K562 (cell line): Measurements from ENCODE around the gene GRIK5. TPM values are rescaled to one million over a fixed set of nuclear protein-coding genes. Genes with fewer than 3 reads are reported as not detected.

Experiments used
- ATAC-seq: fragments of 200-7000 bp; cut with Tn5 transposase; 3 replicates; pipeline ENCODE4 v1.9.1; 2020; ENCODE audit warnings: moderate library complexity
- BruUV-seq: library from RNA; stranded (reverse); fragments of 400-500 nt; replicated peaks from 2 replicates; lab custom pipeline; 2021; lab: Mats Ljungman, UMichigan
- CTCF ChIA-PET: fragments of 300-600 bp; formaldehyde crosslinking; extraction: SDS; loops from one replicate; lab custom pipeline; 2021; ENCODE audit warnings: low intra/inter-chr PET ratio; lab: Yijun Ruan, JAX
- POLR2A ChIA-PET: fragments of 300-600, 350-650 bp; sonication (Branson Sonifier 250); formaldehyde crosslinking; extraction: SDS; loops from one replicate; lab custom pipeline; 2021; ENCODE audit warnings: antibody characterized with exemption, inconsistent platforms; lab: Yijun Ruan, JAX
- DNase-seq, 4 experiments: peaks; one replicate each; pipeline versions ENCODE4 v3.0.0 to v3.0.0-alpha.2; 2011 to 2018; ENCODE audit warnings: low spot score in 3 of 4, mixed read lengths in 3 of 4; ENCODE audit errors: extremely low read depth in 1 of 4
- FAIRE-seq: peaks from 2 replicates; lab custom pipeline; 2011; peaks lifted over from hg19 to GRCh38; lab: Jason Lieb, UNC
- H2AFZ ChIP-seq: 2 replicates; pipeline ENCODE4 v1.6.0; 2011; ENCODE audit warnings: low read depth, low read length, control low read depth, inconsistent platforms
- H3K27ac ChIP-seq: fragments of 200-600 bp; 3 replicates; pipeline ENCODE4 v1.8.0; 2011; ENCODE audit warnings: low read depth, mild to moderate bottlenecking, control low read depth, inconsistent platforms, low read length, moderate library complexity, mixed read lengths; ENCODE audit errors: extremely low read depth
- H3K27me3 ChIP-seq, 2 experiments: fragments of 300-600 bp in 1 of 2; 2 replicates in 1 of 2; 3 replicates in 1 of 2; pipeline versions ENCODE4 v1.6.0 to v1.8.0; 2011; ENCODE audit warnings: inconsistent platforms in 2 of 2, low read length in 2 of 2, mild to moderate bottlenecking in 1 of 2, mixed read lengths in 1 of 2, moderate library complexity in 1 of 2; ENCODE audit not compliant: control insufficient read depth in 2 of 2, insufficient read depth in 2 of 2
- H3K36me3 ChIP-seq: fragments of 300-600 bp; 3 replicates; pipeline ENCODE4 v1.8.0; 2011; ENCODE audit warnings: mild to moderate bottlenecking, low read length, inconsistent platforms; ENCODE audit not compliant: control insufficient read depth, insufficient read depth
- H3K4me1 ChIP-seq, 2 experiments: fragments of 200-600 bp in 1 of 2; replicated peaks in 1 of 2; 2 replicates in 1 of 2; 3 replicates in 1 of 2; pipeline versions ENCODE4 v1.5.1 to v1.8.0; 2011; ENCODE audit warnings: inconsistent platforms in 2 of 2, low read length in 2 of 2, mild to moderate bottlenecking in 1 of 2, mixed read lengths in 1 of 2, moderate library complexity in 1 of 2; ENCODE audit not compliant: control insufficient read depth in 2 of 2, insufficient read depth in 2 of 2
- H3K4me2 ChIP-seq: 2 replicates; pipeline ENCODE4 v1.6.1; 2011; ENCODE audit warnings: low read length, control low read depth, inconsistent platforms, mixed read lengths; ENCODE audit not compliant: insufficient read depth
- H3K4me3 ChIP-seq: fragments of 200-600 bp; sonication (generic), shearing (Covaris generic); 2 replicates; pipeline ENCODE4 v1.5.1; 2016; ENCODE audit warnings: control low read depth, inconsistent platforms
- H3K79me2 ChIP-seq: fragments of 200-600 bp; 3 replicates; pipeline ENCODE4 v1.8.0; 2011; ENCODE audit warnings: low read length, inconsistent platforms; ENCODE audit not compliant: control insufficient read depth, insufficient read depth
- H3K9ac ChIP-seq, 2 experiments: 2 replicates each; pipeline versions ENCODE4 v1.6.0 to v1.6.1; 2011; ENCODE audit warnings: low read depth in 2 of 2, low read length in 2 of 2, control low read depth in 1 of 2, inconsistent platforms in 1 of 2, mild to moderate bottlenecking in 1 of 2, mixed read lengths in 1 of 2; ENCODE audit not compliant: insufficient read depth in 1 of 2
- H3K9me1 ChIP-seq: one replicate; pipeline ENCODE4 v1.6.0; 2011; ENCODE audit warnings: inconsistent platforms, mild to moderate bottlenecking, low read length, moderate library complexity; ENCODE audit not compliant: control insufficient read depth, insufficient read depth
- H3K9me3 ChIP-seq: replicated peaks from 2 replicates; pipeline ENCODE4 v1.5.1; 2011; ENCODE audit warnings: low read depth, low read length, inconsistent platforms; ENCODE audit not compliant: control insufficient read depth, insufficient read depth
- H4K20me1 ChIP-seq: replicated peaks from 2 replicates; pipeline ENCODE4 v1.6.1; 2011; ENCODE audit warnings: low read length, inconsistent platforms, mixed read lengths; ENCODE audit not compliant: control insufficient read depth, insufficient read depth
- ARID1B ChIP-seq: fragments of 450-650 bp; IDR thresholded peaks from 2 replicates; pipeline ENCODE4 v1.6.1; 2016; ENCODE audit warnings: antibody characterized with exemption, mild to moderate bottlenecking, inconsistent platforms
- CEBPG ChIP-seq, 3 experiments: fragments of 200-800 bp in 1 of 3; sonication (Bioruptor generic) in 1 of 3; sonication (generic) in 1 of 3; formaldehyde crosslinking in 1 of 3; IDR thresholded peaks in 2 of 3; conservative IDR thresholded peaks in 1 of 3; 2 replicates each; pipeline versions ENCODE4 v1.6.1 to v1.8.0; 2016 to 2022; ENCODE audit warnings: missing compliant biosample characterization in 2 of 3, missing genetic modification characterization in 2 of 3, mild to moderate bottlenecking in 1 of 3, missing genetic modification reagents in 1 of 3
- EP300 ChIP-seq: IDR thresholded peaks from 2 replicates; pipeline ENCODE4 v1.6.1; 2012; ENCODE audit warnings: low read length, improper control_type of control experiment
- ERF ChIP-seq: fragments of 450-650 bp; formaldehyde crosslinking; IDR thresholded peaks from 2 replicates; pipeline ENCODE4 v1.4.0; 2020; ENCODE audit warnings: mild to moderate bottlenecking, mixed read lengths
- FOSL1 ChIP-seq: fragments of 200-800 bp; sonication (Bioruptor generic); conservative IDR thresholded peaks from 2 replicates; pipeline ENCODE4 v1.6.1; 2016; ENCODE audit warnings: missing genetic modification characterization, missing compliant biosample characterization
- TAF15 ChIP-seq: fragments of 200-400 bp; formaldehyde crosslinking; IDR thresholded peaks from 2 replicates; pipeline ENCODE4 v1.6.1; 2017; ENCODE audit warnings: mild to moderate bottlenecking, low read depth, low read length, moderate library complexity
- ZNF12 ChIP-seq: sonication (generic); formaldehyde crosslinking; IDR thresholded peaks from 2 replicates; pipeline ENCODE4 v1.4.0; 2020; ENCODE audit warnings: mild to moderate bottlenecking, missing genetic modification reagents
- ZNF324 ChIP-seq: fragments of 250-450 bp; sonication (Bioruptor Pico); IDR thresholded peaks from 2 replicates; pipeline ENCODE4 v1.4.0; 2020; ENCODE audit warnings: mild to moderate bottlenecking
- WGBS: fragments of 100-300 bp; shearing (Covaris generic); methylation state at CpG from one replicate; pipeline ENCODE4 v1.1.6; 2016; ENCODE audit warnings: low coverage, mixed read lengths; ENCODE audit not compliant: insufficient coverage; ENCODE audit errors: missing lambda C conversion rate; 5-methylcytosine and 5-hydroxymethylcytosine counted together
- in situ Hi-C: fragments of 300-500 bp; cut with MboI; formaldehyde crosslinking; loops from 4 replicates; pipeline ENCODE4 v1.15.0; 2018; ENCODE audit warnings: inconsistent platforms, mixed read lengths
- intact Hi-C: fragments of 100-400 bp; cut with micrococcal nuclease; formaldehyde crosslinking; loops from 2 replicates; pipeline ENCODE4 v1.14.2; 2022
- polyA plus RNA-seq, 8 experiments: library from polyadenylated mRNA; depleted of rRNA in 4 of 8; stranded (reverse) in 5 of 8; unstranded in 3 of 8; fragments of >200 nt; fragmentation: Nextera tagmentation in 2 of 8; fragmentation: Illumina TruSeq in 1 of 8; extraction: Ambion mirVana in 2 of 8; extraction: Trizol in 1 of 8; gene quantifications; 2 replicates each; pipeline versions ENCODE4 v1.2.1 to v1.2.3, GENCODE V29; 2011 to 2014; ENCODE audit warnings: inconsistent platforms in 1 of 8, missing spikeins in 1 of 8
- total RNA-seq, 7 experiments: library from RNA; depleted of rRNA in 6 of 7; stranded (reverse); fragments of >200 nt in 6 of 7; fragmentation: Illumina TruSeq in 2 of 7; extraction: Trizol in 2 of 7; gene quantifications; 2 replicates each; pipeline versions ENCODE4 v1.2.1 to v1.2.3, GENCODE V29; 2011 to 2021; ENCODE audit warnings: low replicate concordance in 1 of 7
- TF ChIP-seq, protein P1 (sequence below): fragments of 450-650 bp; IDR thresholded peaks from 2 replicates; pipeline ENCODE4 v1.6.1; 2016
- TF ChIP-seq, protein P2 (sequence below): fragments of 450-650 bp; IDR thresholded peaks from 2 replicates; pipeline ENCODE4 v1.6.1; 2017; ENCODE audit warnings: antibody characterized with exemption

The GRIK5 gene
- total and polyA plus RNA-seq, 9 of the 15 experiments (the other 6 are each of a cell fraction or from before 2014, with no cell fraction given): 0.04 to 0.55 (median 0.27) TPM; not detected in 2

DNA sequence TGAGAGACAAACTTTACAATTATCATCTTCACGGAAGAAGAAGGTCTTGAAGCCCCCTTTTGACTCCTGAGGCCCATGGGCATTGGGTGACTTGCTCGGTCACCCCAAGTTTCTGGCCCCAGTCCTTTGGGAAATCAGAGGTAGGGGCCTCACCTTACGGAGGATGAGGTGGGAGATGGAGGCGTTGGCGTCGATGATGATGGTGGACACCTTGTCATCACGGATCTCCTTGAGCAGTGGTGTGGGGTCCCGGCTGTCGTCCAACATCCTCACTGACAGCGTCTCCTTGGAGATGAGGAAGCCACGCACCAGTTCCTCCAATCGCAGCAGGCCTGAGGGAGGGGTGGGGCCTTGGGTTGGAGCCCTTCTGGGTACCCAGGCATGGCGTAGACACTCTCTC, 10.8 kb downstream of the GRIK5 start (continued):
- TF ChIP-seq CEBPG (CRISPR knock-in tag; IDR thresholded peaks at IDR 0.05) (no peak), CEBPG (tag; conservative IDR thresholded peaks at IDR 0.05 in 1 of 2, IDR thresholded peaks at IDR 0.05 in 1 of 2) (no peak), EP300 (no peak), TAF15 (no peak), ZNF324 (CRISPR knock-in tag) (no peak), ZNF12 (CRISPR knock-in tag) (no peak), ERF (CRISPR knock-in tag) (no peak)
- TF ChIP-seq, protein P1, sequence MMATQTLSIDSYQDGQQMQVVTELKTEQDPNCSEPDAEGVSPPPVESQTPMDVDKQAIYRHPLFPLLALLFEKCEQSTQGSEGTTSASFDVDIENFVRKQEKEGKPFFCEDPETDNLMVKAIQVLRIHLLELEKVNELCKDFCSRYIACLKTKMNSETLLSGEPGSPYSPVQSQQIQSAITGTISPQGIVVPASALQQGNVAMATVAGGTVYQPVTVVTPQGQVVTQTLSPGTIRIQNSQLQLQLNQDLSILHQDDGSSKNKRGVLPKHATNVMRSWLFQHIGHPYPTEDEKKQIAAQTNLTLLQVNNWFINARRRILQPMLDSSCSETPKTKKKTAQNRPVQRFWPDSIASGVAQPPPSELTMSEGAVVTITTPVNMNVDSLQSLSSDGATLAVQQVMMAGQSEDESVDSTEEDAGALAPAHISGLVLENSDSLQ: no peak

DNA sequence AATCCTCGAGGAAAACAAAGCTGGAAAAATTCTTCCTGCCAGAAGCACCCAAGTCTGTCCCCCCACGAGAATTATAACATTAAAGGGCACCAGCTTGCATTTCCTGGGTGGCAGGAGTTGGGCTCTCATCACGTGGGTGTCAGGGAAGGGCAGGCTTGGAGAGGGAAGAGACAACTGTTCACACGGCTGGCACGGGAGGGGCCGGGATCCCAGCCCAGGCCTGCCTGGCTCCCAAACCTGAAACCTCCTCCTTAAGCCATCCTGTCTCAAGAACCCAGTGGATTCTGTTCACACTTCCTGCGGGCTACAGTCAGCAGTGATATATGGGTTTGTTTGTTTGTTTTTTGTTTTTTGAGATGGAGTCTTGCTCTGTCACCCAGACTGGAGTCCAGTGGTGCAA, 12.2 kb downstream of the GRIK5 start:
- H3K9me1 ChIP-seq: no peaks in the 10 kb centered on the region
- H3K27ac ChIP-seq: no peak overlapping the region
- no peaks in the 10 kb centered on the region for H3K36me3 ChIP-seq
- in situ Hi-C loops (no loop called here), intact Hi-C loops (no loop called here)
- H3K79me2 ChIP-seq: no peaks in the 10 kb centered on the region
- no peaks in the 10 kb centered on the region for H3K9me3 ChIP-seq
- no peak overlapping the region for H2AFZ ChIP-seq
- H3K4me1 ChIP-seq: peaks cover 3 to 13% of the 10 kb centered on the region in 2 experiments; a peak in 4 of 5 replicates
- ATAC-seq: no peak
- H3K27me3 ChIP-seq: peaks cover 24 to 51% of the 10 kb centered on the region in 2 experiments
- no peak overlapping the region for H3K4me3 ChIP-seq
- ChIA-PET CTCF (no interaction called here), POLR2A (interaction anchor here (0.7 kb wide), 1 partner anchor 334 kb away, joined by 4 read pairs; no protein-coding TSS in a partner anchor)
- BruUV-seq: no TSS peak
- no peak overlapping the region for H3K4me2 ChIP-seq
- WGBS: 3% methylated on average over 7 of the region's 7 CpGs
- no peak for TF ChIP-seq FOSL1
- TF ChIP-seq, protein P2, sequence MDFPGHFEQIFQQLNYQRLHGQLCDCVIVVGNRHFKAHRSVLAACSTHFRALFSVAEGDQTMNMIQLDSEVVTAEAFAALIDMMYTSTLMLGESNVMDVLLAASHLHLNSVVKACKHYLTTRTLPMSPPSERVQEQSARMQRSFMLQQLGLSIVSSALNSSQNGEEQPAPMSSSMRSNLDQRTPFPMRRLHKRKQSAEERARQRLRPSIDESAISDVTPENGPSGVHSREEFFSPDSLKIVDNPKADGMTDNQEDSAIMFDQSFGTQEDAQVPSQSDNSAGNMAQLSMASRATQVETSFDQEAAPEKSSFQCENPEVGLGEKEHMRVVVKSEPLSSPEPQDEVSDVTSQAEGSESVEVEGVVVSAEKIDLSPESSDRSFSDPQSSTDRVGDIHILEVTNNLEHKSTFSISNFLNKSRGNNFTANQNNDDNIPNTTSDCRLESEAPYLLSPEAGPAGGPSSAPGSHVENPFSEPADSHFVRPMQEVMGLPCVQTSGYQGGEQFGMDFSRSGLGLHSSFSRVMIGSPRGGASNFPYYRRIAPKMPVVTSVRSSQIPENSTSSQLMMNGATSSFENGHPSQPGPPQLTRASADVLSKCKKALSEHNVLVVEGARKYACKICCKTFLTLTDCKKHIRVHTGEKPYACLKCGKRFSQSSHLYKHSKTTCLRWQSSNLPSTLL: no peak
- no peak for TF ChIP-seq ARID1B
- H3K9ac ChIP-seq: no peak overlapping the region
- no peak for DNase-seq
- no peaks in the 10 kb centered on the region for H4K20me1 ChIP-seq
- FAIRE-seq: no peak
